SK-N-SH treated with all-trans-retinoic acid at 6 μM for 48 hours (cell line): ENCODE measurements around the gene ZMIZ1.

Experiments used
- ATAC-seq: fragments of 200-7000 bp; cut with Tn5 transposase; 3 replicates; pipeline ENCODE4 v1.9.1; 2020; ENCODE audit warnings: mild to moderate bottlenecking, moderate library complexity
- ARNTL ChIP-seq: fragments of 450-650 bp; formaldehyde crosslinking; IDR thresholded peaks from 2 replicates; pipeline ENCODE4 v1.5.0; 2020; ENCODE audit warnings: low read depth, mild to moderate bottlenecking, moderate library complexity, borderline replicate concordance
- BACH2 ChIP-seq: fragments of 250-450 bp; sonication (Bioruptor Pico); IDR thresholded peaks from 2 replicates; pipeline ENCODE4 v1.9.0; 2021; ENCODE audit warnings: mild to moderate bottlenecking, borderline replicate concordance
- CSDC2 ChIP-seq: fragments of 250-450 bp; sonication (Bioruptor Pico); IDR thresholded peaks from 2 replicates; pipeline ENCODE4 v1.5.0; 2020; ENCODE audit warnings: mild to moderate bottlenecking, moderate library complexity
- ESRRG ChIP-seq: fragments of 250-450 bp; sonication (Bioruptor Pico); IDR thresholded peaks from 2 replicates; pipeline ENCODE4 v1.6.1; 2021; ENCODE audit warnings: mild to moderate bottlenecking
- GLIS3 ChIP-seq: fragments of 250-450 bp; sonication (Bioruptor Pico); IDR thresholded peaks from 2 replicates; pipeline ENCODE4 v1.5.0; 2020; ENCODE audit warnings: mild to moderate bottlenecking, moderate library complexity
- ISL1 ChIP-seq: fragments of 250-450 bp; sonication (Bioruptor Pico); IDR thresholded peaks from 2 replicates; pipeline ENCODE4 v2.1.2; 2022; ENCODE audit warnings: mild to moderate bottlenecking, moderate library complexity
- OSR1 ChIP-seq: fragments of 250-450 bp; sonication (Bioruptor Pico); IDR thresholded peaks from 2 replicates; pipeline ENCODE4 v1.8.0; 2022; ENCODE audit warnings: moderate library complexity, mild to moderate bottlenecking, inconsistent platforms
- RARB ChIP-seq: fragments of 250-450 bp; sonication (Bioruptor Pico); IDR thresholded peaks from 2 replicates; pipeline ENCODE4 v1.8.0; 2021; ENCODE audit warnings: mild to moderate bottlenecking, moderate library complexity
- SNAI2 ChIP-seq: fragments of 250-450 bp; sonication (Bioruptor Pico); IDR thresholded peaks from 2 replicates; pipeline ENCODE4 v1.5.0; 2020; ENCODE audit warnings: mild to moderate bottlenecking, moderate library complexity
- TCF4 ChIP-seq: fragments of 250-450 bp; sonication (Bioruptor Pico); IDR thresholded peaks from 2 replicates; pipeline ENCODE4 v1.8.0; 2021; ENCODE audit warnings: mild to moderate bottlenecking, moderate library complexity, borderline replicate concordance
- TOX ChIP-seq: fragments of 250-450 bp; sonication (Bioruptor Pico); IDR thresholded peaks from 2 replicates; pipeline ENCODE4 v1.8.0; 2021; ENCODE audit warnings: mild to moderate bottlenecking, moderate library complexity, borderline replicate concordance
- TSHZ2 ChIP-seq: fragments of 250-450 bp; sonication (Bioruptor Pico); IDR thresholded peaks from 2 replicates; pipeline ENCODE4 v1.5.0; 2020; ENCODE audit warnings: mild to moderate bottlenecking, moderate library complexity
- ZC3H10 ChIP-seq: fragments of 250-450 bp; sonication (Bioruptor Pico); IDR thresholded peaks from 2 replicates; pipeline ENCODE4 v1.5.1; 2021; ENCODE audit warnings: mild to moderate bottlenecking, moderate library complexity
- ZFP3 ChIP-seq: fragments of 250-450 bp; sonication (Bioruptor Pico); IDR thresholded peaks from 2 replicates; pipeline ENCODE4 v1.5.0; 2020; ENCODE audit warnings: mild to moderate bottlenecking, moderate library complexity
- ZFP30 ChIP-seq: fragments of 450-650 bp; formaldehyde crosslinking; IDR thresholded peaks from 2 replicates; pipeline ENCODE4 v1.5.0; 2022; ENCODE audit warnings: mild to moderate bottlenecking, moderate library complexity
- ZNF565 ChIP-seq: fragments of 450-650 bp; formaldehyde crosslinking; conservative IDR thresholded peaks from 2 replicates; pipeline ENCODE4 v1.5.0; 2020; ENCODE audit warnings: low read depth, mild to moderate bottlenecking, moderate library complexity
- ZNF70 ChIP-seq: fragments of 450-650 bp; formaldehyde crosslinking; IDR thresholded peaks from 2 replicates; pipeline ENCODE4 v1.5.0; 2020; ENCODE audit warnings: mild to moderate bottlenecking, moderate library complexity
- ZNF8 ChIP-seq: fragments of 450-650 bp; formaldehyde crosslinking; IDR thresholded peaks from 2 replicates; pipeline ENCODE4 v1.5.0; 2020; ENCODE audit warnings: mild to moderate bottlenecking, moderate library complexity
- TF ChIP-seq, protein P1 (sequence below): fragments of 250-450 bp; sonication (Bioruptor Pico); IDR thresholded peaks from 2 replicates; pipeline ENCODE4 v1.5.1; 2021; ENCODE audit warnings: mild to moderate bottlenecking, moderate library complexity
- TF ChIP-seq, protein P2 (sequence below): fragments of 250-450 bp; sonication (Bioruptor Pico); IDR thresholded peaks from 2 replicates; pipeline ENCODE4 v1.8.0; 2021; ENCODE audit warnings: low read depth, mild to moderate bottlenecking, moderate library complexity, borderline replicate concordance
- TF ChIP-seq, protein P3 (sequence below): fragments of 250-450 bp; sonication (Bioruptor Pico); IDR thresholded peaks from 2 replicates; pipeline ENCODE4 v1.5.1; 2020; ENCODE audit warnings: low read depth, mild to moderate bottlenecking, moderate library complexity

Gene ZMIZ1

DNA sequence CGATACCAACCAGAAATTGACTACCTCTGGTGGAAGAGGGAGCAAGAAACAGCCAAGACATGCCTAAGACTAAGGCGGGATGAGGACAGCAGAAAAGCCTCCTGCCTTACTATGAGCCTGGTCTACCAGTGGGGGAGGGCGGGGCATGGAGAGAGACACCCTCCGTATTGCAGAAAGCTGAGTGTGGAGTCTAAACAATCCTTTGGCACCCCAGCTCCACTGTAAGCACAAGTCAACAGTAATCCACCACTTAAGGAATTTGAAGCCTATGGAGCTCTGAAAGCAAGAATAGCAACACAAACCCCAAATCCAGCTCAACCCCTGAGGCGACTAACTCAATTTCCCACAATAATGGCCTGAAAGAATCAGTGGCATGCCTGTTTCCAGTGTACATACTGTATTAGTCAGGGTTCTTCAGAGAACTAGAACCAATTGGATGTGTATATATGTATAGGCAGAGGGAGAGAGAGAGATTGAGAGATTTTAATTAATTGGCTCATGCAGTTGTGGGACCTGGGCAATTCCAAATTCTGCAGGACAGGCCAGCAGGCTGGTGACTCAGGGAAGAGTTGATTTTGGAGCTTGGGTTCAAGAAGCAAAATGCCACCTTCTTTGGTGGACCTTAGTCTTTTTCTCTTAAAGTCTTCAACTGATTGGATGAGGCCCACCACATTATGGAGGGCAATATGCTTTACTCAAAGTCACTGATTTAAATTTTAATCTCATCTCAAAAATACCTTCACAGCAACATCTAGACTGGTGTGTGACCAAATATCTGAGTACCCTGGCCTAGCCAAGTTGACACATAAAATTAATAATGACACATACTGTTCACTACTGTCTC lies 292.0 kb downstream of the ZMIZ1 start:
- ATAC-seq, result no peak
- TF ChIP-seq ARNTL (no peak), RARB (CRISPR knock-in tag) (no peak), TSHZ2 (CRISPR knock-in tag) (no peak), ZFP30 (CRISPR knock-in tag) (no peak), ZC3H10 (CRISPR knock-in tag) (no peak), TOX (CRISPR knock-in tag) (no peak), ISL1 (no peak), SNAI2 (CRISPR knock-in tag) (no peak), ZFP3 (CRISPR knock-in tag) (no peak)

GRCh38 chr10:79361726-79362397 lies 293.1 kb downstream of the ZMIZ1 start:
- no peak for ATAC-seq
- TF ChIP-seq ISL1 (no peak), BACH2 (CRISPR knock-in tag) (no peak), ZC3H10 (CRISPR knock-in tag) (no peak), SNAI2 (CRISPR knock-in tag) (no peak), OSR1 (CRISPR knock-in tag) (no peak), CSDC2 (CRISPR knock-in tag) (no peak), ZFP30 (CRISPR knock-in tag) (no peak), ZNF70 (no peak), TCF4 (CRISPR knock-in tag) (no peak), ZNF8 (no peak), GLIS3 (CRISPR knock-in tag) (no peak), ESRRG (CRISPR knock-in tag) (no peak), TOX (CRISPR knock-in tag) (no peak), ZFP3 (CRISPR knock-in tag) (no peak), ZNF565 (no peak)
- TF ChIP-seq, protein P1, sequence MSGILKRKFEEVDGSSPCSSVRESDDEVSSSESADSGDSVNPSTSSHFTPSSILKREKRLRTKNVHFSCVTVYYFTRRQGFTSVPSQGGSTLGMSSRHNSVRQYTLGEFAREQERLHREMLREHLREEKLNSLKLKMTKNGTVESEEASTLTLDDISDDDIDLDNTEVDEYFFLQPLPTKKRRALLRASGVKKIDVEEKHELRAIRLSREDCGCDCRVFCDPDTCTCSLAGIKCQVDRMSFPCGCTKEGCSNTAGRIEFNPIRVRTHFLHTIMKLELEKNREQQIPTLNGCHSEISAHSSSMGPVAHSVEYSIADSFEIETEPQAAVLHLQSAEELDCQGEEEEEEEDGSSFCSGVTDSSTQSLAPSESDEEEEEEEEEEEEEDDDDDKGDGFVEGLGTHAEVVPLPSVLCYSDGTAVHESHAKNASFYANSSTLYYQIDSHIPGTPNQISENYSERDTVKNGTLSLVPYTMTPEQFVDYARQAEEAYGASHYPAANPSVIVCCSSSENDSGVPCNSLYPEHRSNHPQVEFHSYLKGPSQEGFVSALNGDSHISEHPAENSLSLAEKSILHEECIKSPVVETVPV (CRISPR knock-in tag), result no peak
- TF ChIP-seq, protein P2, sequence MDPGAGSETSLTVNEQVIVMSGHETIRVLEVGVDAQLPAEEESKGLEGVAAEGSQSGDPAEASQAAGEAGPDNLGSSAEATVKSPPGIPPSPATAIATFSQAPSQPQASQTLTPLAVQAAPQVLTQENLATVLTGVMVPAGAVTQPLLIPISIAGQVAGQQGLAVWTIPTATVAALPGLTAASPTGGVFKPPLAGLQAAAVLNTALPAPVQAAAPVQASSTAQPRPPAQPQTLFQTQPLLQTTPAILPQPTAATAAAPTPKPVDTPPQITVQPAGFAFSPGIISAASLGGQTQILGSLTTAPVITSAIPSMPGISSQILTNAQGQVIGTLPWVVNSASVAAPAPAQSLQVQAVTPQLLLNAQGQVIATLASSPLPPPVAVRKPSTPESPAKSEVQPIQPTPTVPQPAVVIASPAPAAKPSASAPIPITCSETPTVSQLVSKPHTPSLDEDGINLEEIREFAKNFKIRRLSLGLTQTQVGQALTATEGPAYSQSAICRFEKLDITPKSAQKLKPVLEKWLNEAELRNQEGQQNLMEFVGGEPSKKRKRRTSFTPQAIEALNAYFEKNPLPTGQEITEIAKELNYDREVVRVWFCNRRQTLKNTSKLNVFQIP (CRISPR knock-in tag), result no peak
- TF ChIP-seq, protein P3, sequence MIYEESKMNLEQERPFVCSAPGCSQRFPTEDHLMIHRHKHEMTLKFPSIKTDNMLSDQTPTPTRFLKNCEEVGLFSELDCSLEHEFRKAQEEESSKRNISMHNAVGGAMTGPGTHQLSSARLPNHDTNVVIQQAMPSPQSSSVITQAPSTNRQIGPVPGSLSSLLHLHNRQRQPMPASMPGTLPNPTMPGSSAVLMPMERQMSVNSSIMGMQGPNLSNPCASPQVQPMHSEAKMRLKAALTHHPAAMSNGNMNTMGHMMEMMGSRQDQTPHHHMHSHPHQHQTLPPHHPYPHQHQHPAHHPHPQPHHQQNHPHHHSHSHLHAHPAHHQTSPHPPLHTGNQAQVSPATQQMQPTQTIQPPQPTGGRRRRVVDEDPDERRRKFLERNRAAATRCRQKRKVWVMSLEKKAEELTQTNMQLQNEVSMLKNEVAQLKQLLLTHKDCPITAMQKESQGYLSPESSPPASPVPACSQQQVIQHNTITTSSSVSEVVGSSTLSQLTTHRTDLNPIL, result no peak
